ENCODE measurements around the gene PEMT.
A peak's percentile ranks its signal among the peaks of the same experiment; 100 is the strongest.
"Not testable (repeated sequence)": the region's sequence is repeated elsewhere in the genome, so short reads cannot be mapped to it uniquely, and the experiment has no call there.

Gene PEMT

DNA sequence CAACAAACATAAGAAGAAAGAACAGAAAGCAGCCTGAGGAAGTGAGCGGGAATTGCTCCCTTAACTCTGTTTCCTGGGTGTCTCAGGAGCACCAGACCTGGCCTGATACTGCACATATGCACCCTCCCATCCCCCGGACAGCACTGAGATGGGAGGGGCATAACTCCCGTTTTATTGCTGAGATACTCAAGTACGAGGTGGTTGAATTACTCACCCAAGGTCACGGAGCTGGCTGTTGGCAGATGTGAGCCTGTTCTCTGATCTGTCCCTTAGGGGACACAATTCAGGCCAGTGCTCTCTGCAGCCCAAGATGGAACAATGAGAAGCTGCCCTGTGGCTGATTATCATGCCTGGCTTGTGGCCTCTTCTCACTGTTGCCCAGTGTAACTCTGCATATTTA, 123.8 kb downstream of the PEMT start:
- H3K4me3 ChIP-seq: no peak overlapping the region
- no peak overlapping the region for H3K4me2 ChIP-seq
- H3K4me1 ChIP-seq: peaks cover 0 to 6% (median under 1%) of the 10 kb centered on the region in 10 experiments; a peak in 9 of 20 replicates
- no peaks in the 10 kb centered on the region for H4K20me1 ChIP-seq
- no peaks in the 10 kb centered on the region for H3K27me3 ChIP-seq
- no peaks in the 10 kb centered on the region for H3K9me3 ChIP-seq (replicated peaks in 1 of 11)
- H3K36me3 ChIP-seq: no peaks in the 10 kb centered on the region
- no peak overlapping the region for H3K9ac ChIP-seq
- no peak overlapping the region for H3K27ac ChIP-seq
- no peak for TF ChIP-seq Cebpa-rat (IDR thresholded peaks at IDR 0.05)

- Histone ChIP-seq H3K4me3 (no peak overlapping the region), H3K4me1 (peaks cover 0 to 13% (median 8%) of the 10 kb centered on the region in 10 experiments; a peak in 13 of 20 replicates), H3K27ac (no peak overlapping the region), H3K4me2 (no peak overlapping the region), H3K27me3 (no peaks in the 10 kb centered on the region), H3K9me3 (replicated peaks in 1 of 11) (no peaks in the 10 kb centered on the region), H3K9ac (no peak overlapping the region), H3K36me3 (no peaks in the 10 kb centered on the region), H4K20me1 (no peaks in the 10 kb centered on the region)
- no peak for TF ChIP-seq Cebpa-rat (IDR thresholded peaks at IDR 0.05)
These were observed 124.5 kb downstream of the PEMT start for GRCh38 chr17:17467016-17467415.

- Histone ChIP-seq H3K27ac (no peak overlapping the region), H3K4me3 (no peak overlapping the region), H3K9ac (no peak overlapping the region), H4K20me1 (no peaks in the 10 kb centered on the region), H3K4me2 (no peak overlapping the region), H3K4me1 (peaks cover 0 to 18% (median 12%) of the 10 kb centered on the region in 10 experiments; a peak in 13 of 20 replicates), H3K9me3 (replicated peaks in 1 of 11) (no peaks in the 10 kb centered on the region), H3K27me3 (no peaks in the 10 kb centered on the region), H3K36me3 (no peaks in the 10 kb centered on the region)
- no peak for TF ChIP-seq Cebpa-rat (IDR thresholded peaks at IDR 0.05)
These were observed 125.0 kb downstream of the PEMT start for GRCh38 chr17:17466511-17466910.

DNA sequence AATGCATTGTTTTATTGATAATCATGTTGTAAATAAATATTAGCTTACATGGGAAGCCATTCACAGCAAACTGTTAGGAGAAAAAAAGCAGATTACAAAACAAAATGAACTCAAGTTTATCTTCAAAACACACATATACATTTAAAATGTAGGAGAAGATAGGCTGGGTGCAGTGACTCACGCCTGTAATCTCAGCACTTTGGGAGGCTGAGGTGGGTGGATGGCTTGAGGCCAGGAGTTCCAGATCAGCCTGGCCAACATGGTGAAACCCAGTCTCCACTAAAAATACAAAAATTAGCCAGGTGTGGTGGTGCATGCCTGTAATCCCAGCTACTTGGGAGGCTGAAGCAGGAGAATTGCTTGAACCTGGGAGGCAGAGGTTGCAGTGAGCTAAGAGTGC, 125.6 kb downstream of the PEMT start:
- not testable (repeated sequence) for H3K27ac ChIP-seq; H3K4me3 ChIP-seq; H3K27me3 ChIP-seq; H3K36me3 ChIP-seq; H3K9me3 ChIP-seq (replicated peaks in 1 of 11); H4K20me1 ChIP-seq; H3K4me2 ChIP-seq; H3K9ac ChIP-seq
- H3K4me1 ChIP-seq: peaks cover 0 to 15% (median 12%) of the 10 kb centered on the region in 10 experiments; a peak in 13 of 20 replicates

DNA sequence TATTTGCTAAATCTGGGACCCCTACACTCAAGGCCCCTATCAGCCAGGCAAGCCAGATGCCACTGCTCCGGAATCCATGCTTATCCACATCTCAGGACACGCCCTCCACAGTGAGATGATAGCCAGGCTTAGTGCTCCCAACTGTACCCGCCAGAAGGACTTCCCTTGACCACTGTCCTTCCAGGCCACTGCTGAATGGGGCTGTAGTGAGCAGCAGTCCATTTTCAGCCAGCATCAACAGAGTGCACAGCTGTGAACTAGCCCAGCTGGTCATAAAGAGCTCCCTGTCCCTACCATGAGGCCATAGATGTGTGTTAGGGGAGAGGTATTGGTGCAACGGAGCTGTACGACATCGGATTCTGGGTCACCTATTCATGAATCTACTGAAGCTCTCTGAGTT, 127.7 kb downstream of the PEMT start:
- Histone ChIP-seq H4K20me1 (no peaks in the 10 kb centered on the region), H3K27ac (no peak overlapping the region), H3K36me3 (no peaks in the 10 kb centered on the region), H3K9me3 (replicated peaks in 1 of 11) (peaks cover 0 to 8% (median 7%) of the 10 kb centered on the region in 11 experiments; a peak in 14 of 22 replicates), H3K4me1 (peaks cover 0 to 15% (median 12%) of the 10 kb centered on the region in 10 experiments; a peak in 13 of 20 replicates), H3K9ac (no peak overlapping the region), H3K4me2 (no peak overlapping the region), H3K27me3 (no peaks in the 10 kb centered on the region), H3K4me3 (no peak overlapping the region)
- no peak for TF ChIP-seq Cebpa-rat (IDR thresholded peaks at IDR 0.05)

- Histone ChIP-seq H3K4me1 (peaks cover 0 to 15% (median 12%) of the 10 kb centered on the region in 10 experiments; a peak in 13 of 20 replicates), H3K9ac (no peak overlapping the region; a peak in 1 of 22 replicates), H3K4me3 (no peak overlapping the region), H3K27me3 (no peaks in the 10 kb centered on the region), H3K27ac (no peak overlapping the region), H3K4me2 (peak overlapping the region in 8 of 11 experiments; percentile 15 to 68 (median 41); a peak in 14 of 22 replicates), H4K20me1 (no peaks in the 10 kb centered on the region), H3K36me3 (no peaks in the 10 kb centered on the region), H3K9me3 (replicated peaks in 1 of 11) (peaks cover 0 to 8% (median 7%) of the 10 kb centered on the region in 11 experiments; a peak in 14 of 22 replicates)
- TF ChIP-seq Cebpa-rat (IDR thresholded peaks at IDR 0.05): no peak
These were observed 129.3 kb downstream of the PEMT start for GRCh38 chr17:17462048-17462824.

- Histone ChIP-seq H3K9me3 (replicated peaks in 1 of 11) (peaks cover 0 to 8% (median 7%) of the 10 kb centered on the region in 11 experiments; a peak in 14 of 22 replicates), H3K4me1 (peaks cover 0 to 17% (median 13%) of the 10 kb centered on the region in 10 experiments; a peak in 13 of 20 replicates), H3K9ac (no peak overlapping the region), H3K36me3 (no peaks in the 10 kb centered on the region), H3K4me3 (no peak overlapping the region), H4K20me1 (no peaks in the 10 kb centered on the region), H3K4me2 (no peak overlapping the region), H3K27me3 (no peaks in the 10 kb centered on the region), H3K27ac (no peak overlapping the region)
- TF ChIP-seq Cebpa-rat (IDR thresholded peaks at IDR 0.05): no peak
These were observed 131.5 kb downstream of the PEMT start for GRCh38 chr17:17460038-17460437.

DNA sequence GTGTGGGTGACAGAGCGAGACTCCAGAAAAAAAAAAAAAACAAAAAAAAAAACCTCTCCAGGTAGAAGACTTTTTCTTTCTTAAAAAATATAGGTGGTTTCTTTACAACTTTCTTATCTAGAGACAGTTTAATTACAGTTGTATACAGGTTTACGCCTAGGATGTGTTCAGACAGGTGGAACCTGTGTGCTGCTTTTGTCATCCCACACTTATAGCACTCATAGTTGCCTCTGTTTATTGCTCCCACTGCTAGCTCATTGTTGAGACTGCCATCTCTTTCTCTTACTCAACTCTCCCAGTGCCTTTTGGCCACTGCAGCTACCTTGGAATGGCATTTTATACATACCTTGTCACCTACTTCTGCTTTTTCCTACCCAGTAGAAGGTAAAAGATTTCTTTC, 133.8 kb downstream of the PEMT start:
- H3K4me3 ChIP-seq: no peak overlapping the region
- no peaks in the 10 kb centered on the region for H4K20me1 ChIP-seq
- H3K9ac ChIP-seq: no peak overlapping the region
- no peaks in the 10 kb centered on the region for H3K36me3 ChIP-seq
- H3K27me3 ChIP-seq: no peaks in the 10 kb centered on the region
- no peak for TF ChIP-seq Cebpa-rat (IDR thresholded peaks at IDR 0.05)
- peaks cover 0 to 8% (median 7%) of the 10 kb centered on the region in 11 experiments; a peak in 14 of 22 replicates for H3K9me3 ChIP-seq (replicated peaks in 1 of 11)
- H3K4me2 ChIP-seq: no peak overlapping the region
- H3K4me1 ChIP-seq: peaks cover 0 to 16% (median 12%) of the 10 kb centered on the region in 10 experiments; a peak in 13 of 20 replicates
- no peak overlapping the region for H3K27ac ChIP-seq

GRCh38 chr17:17456251-17456650, 135.3 kb downstream of the PEMT start:
- H3K4me1 ChIP-seq: peaks cover 0 to 7% (median 0%) of the 10 kb centered on the region in 10 experiments; a peak in 3 of 20 replicates
- no peaks in the 10 kb centered on the region for H4K20me1 ChIP-seq
- no peak overlapping the region for H3K9ac ChIP-seq
- H3K4me2 ChIP-seq: no peak overlapping the region
- no peaks in the 10 kb centered on the region for H3K27me3 ChIP-seq
- H3K4me3 ChIP-seq: no peak overlapping the region
- peaks cover 0 to 8% (median 7%) of the 10 kb centered on the region in 11 experiments; a peak in 14 of 22 replicates for H3K9me3 ChIP-seq (replicated peaks in 1 of 11)
- TF ChIP-seq Cebpa-rat (IDR thresholded peaks at IDR 0.05): no peak
- H3K27ac ChIP-seq: no peak overlapping the region
- H3K36me3 ChIP-seq: no peaks in the 10 kb centered on the region

All from BLaER1 treated with 17β-estradiol and CSF1 and Interleukin-3, amounts not matched to agents 10 nM and 100 nM (cell line).